Stomach (tissue), 9 donors: ENCODE data around the gene UBR1. TPM values are rescaled to one million over a fixed set of nuclear protein-coding genes. Genes with fewer than 3 reads are reported as not detected.

Experiments used
- DNase-seq, 2 donors: peaks; one replicate each; pipeline versions ENCODE4 v3.0.0 to v3.0.0-alpha.2; 2013 to 2019
- H3K27ac ChIP-seq, 5 donors: fragments of 200-600 bp in 4 of 5; sonication (generic) in 4 of 5; one replicate each; pipeline ENCODE4 v1.5.1; 2013 to 2019; ENCODE audit warnings: mild to moderate bottlenecking in 1 of 5, moderate library complexity in 1 of 5
- H3K27me3 ChIP-seq, 3 donors: fragments of 200-600 bp; sonication (generic); one replicate each; pipeline ENCODE4 v1.5.1; 2017 to 2019; ENCODE audit warnings: mixed run types in 1 of 3
- H3K36me3 ChIP-seq, 4 donors: fragments of 200-600 bp; sonication (generic); 1 replicate in 3 of 4; 2 replicates in 1 of 4; pipeline ENCODE4 v1.5.1; 2016 to 2019
- H3K4me1 ChIP-seq, 4 donors: fragments of 200-600 bp; sonication (generic); one replicate each; pipeline ENCODE4 v1.5.1; 2016 to 2019
- H3K4me3 ChIP-seq, 4 donors: fragments of 200-600 bp; sonication (generic) in 3 of 4; one replicate each; pipeline ENCODE4 v1.5.1; 2016 to 2019; ENCODE audit warnings: mild to moderate bottlenecking in 1 of 4
- H3K9me3 ChIP-seq, 4 donors: fragments of 200-600 bp; sonication (generic); one replicate each; pipeline ENCODE4 v1.5.1; 2016 to 2019
- CTCF ChIP-seq, 7 experiments: fragments of 450-650 bp in 4 of 7; fragments of 200-600 bp in 3 of 7; sonication (generic) in 3 of 7; IDR thresholded peaks; one replicate each; pipeline ENCODE4 v1.5.1; 2016 to 2019; ENCODE audit warnings: antibody characterized with exemption in 7 of 7, control low read depth in 2 of 7, mild to moderate bottlenecking in 1 of 7
- EP300 ChIP-seq: sonication (generic); formaldehyde crosslinking; IDR thresholded peaks from one replicate; pipeline ENCODE4 v1.6.1; 2017; ENCODE audit warnings: antibody characterized with exemption
- POLR2A ChIP-seq, 4 donors: fragments of 450-650 bp; IDR thresholded peaks; one replicate each; pipeline ENCODE4 v1.6.1; 2016; ENCODE audit warnings: antibody characterized with exemption in 4 of 4, control low read depth in 2 of 4, mild to moderate bottlenecking in 1 of 4, moderate library complexity in 1 of 4
- POLR2AphosphoS5 ChIP-seq, 3 donors: sonication (generic); formaldehyde crosslinking; IDR thresholded peaks; one replicate each; pipeline ENCODE4 v1.6.1; 2016; ENCODE audit warnings: antibody characterized with exemption in 3 of 3
- WGBS, 5 donors: extraction: QIAGEN DNeasy Blood & Tissue Kit in 3 of 5; methylation state at CpG; one replicate each; pipeline versions ENCODE4 v1.1.5 to v1.1.7; 2013 to 2018; 5-methylcytosine and 5-hydroxymethylcytosine counted together
- intact Hi-C: fragments of 100-400 bp; cut with DNase I; formaldehyde crosslinking; loops from one replicate; pipeline ENCODE4 v1.15.1; 2023; ENCODE audit warnings: low total_unique reads
- polyA plus RNA-seq, 3 donors: library from polyadenylated mRNA; stranded (reverse); fragments of 200-250 nt; gene quantifications; one replicate each; pipeline ENCODE4 v1.2.3, GENCODE V29; 2013
- total RNA-seq, 5 donors: library from RNA; depleted of rRNA; stranded (reverse); fragments of >200 nt; gene quantifications; one replicate each; pipeline versions ENCODE4 v1.1.0 to v1.2.3, GENCODE V29; 2014 to 2016
- donor health status: healthy with polysubstance abuse.
- donor health status: Bipolar disorder and iron deficiency.
- donor health status: healthy.

Gene UBR1
- total and polyA plus RNA-seq, 8 donors = 3.1 to 124 (median 12.3) TPM

GRCh38 chr15:43082509-43082908, 23.3 kb downstream of the UBR1 start:
- H3K36me3 ChIP-seq = peaks cover 3 to 68% (median 65%) of the 10 kb centered on the region in 4 donors
- WGBS, 5 donors = 90 to 98% (median 96%) methylated on average over 1 of the region's 1 CpG
- H3K27ac ChIP-seq = no peak overlapping the region
- no peaks in the 10 kb centered on the region for H3K9me3 ChIP-seq
- peaks cover 0 to 21% (median 4%) of the 10 kb centered on the region in 4 donors for H3K4me1 ChIP-seq
- no peak for DNase-seq
- no peaks in the 10 kb centered on the region for H3K27me3 ChIP-seq
- H3K4me3 ChIP-seq = no peak overlapping the region
- TF ChIP-seq POLR2AphosphoS5 (IDR thresholded peaks at IDR 0.05) (no peak), CTCF (IDR thresholded peaks at IDR 0.05) (no peak), EP300 (no peak), POLR2A (IDR thresholded peaks at IDR 0.05) (no peak)
- intact Hi-C loops = no loop called here

GRCh38 chr15:43081283-43081682, 24.6 kb downstream of the UBR1 start:
- TF ChIP-seq EP300 = no peak
- no peak for TF ChIP-seq POLR2AphosphoS5 (IDR thresholded peaks at IDR 0.05)
- no peak for TF ChIP-seq CTCF (IDR thresholded peaks at IDR 0.05)
- TF ChIP-seq POLR2A (IDR thresholded peaks at IDR 0.05) = no peak
- Histone ChIP-seq H3K27ac (no peak overlapping the region), H3K4me3 (no peak overlapping the region), H3K27me3 (no peaks in the 10 kb centered on the region), H3K36me3 (peaks cover 3 to 65% (median 64%) of the 10 kb centered on the region in 4 donors), H3K9me3 (no peaks in the 10 kb centered on the region), H3K4me1 (peaks cover 0 to 16% (median 4%) of the 10 kb centered on the region in 4 donors)
- no peak for DNase-seq
- WGBS, 5 donors = 95 to 100% (median 99%) methylated on average over 7 of the region's 7 CpGs
- intact Hi-C loops = no loop called here

GRCh38 chr15:43071451-43071850, 34.4 kb downstream of the UBR1 start:
- TF ChIP-seq CTCF (IDR thresholded peaks at IDR 0.05) (no peak), EP300 (no peak)
- H3K4me3 ChIP-seq = no peak overlapping the region
- H3K27me3 ChIP-seq = no peaks in the 10 kb centered on the region
- DNase-seq = no peak
- no peaks in the 10 kb centered on the region for H3K9me3 ChIP-seq
- H3K36me3 ChIP-seq = peaks cover 23 to 89% (median 83%) of the 10 kb centered on the region in 4 donors
- intact Hi-C loops = no loop called here
- WGBS, 5 donors = 84 to 91% (median 89%) methylated on average over 2 of the region's 2 CpGs
- no peak overlapping the region for H3K27ac ChIP-seq
- no peaks in the 10 kb centered on the region for H3K4me1 ChIP-seq

GRCh38 chr15:43070893-43071292, 34.9 kb downstream of the UBR1 start:
- H3K4me3 ChIP-seq = no peak overlapping the region
- no peaks in the 10 kb centered on the region for H3K4me1 ChIP-seq
- no peaks in the 10 kb centered on the region for H3K27me3 ChIP-seq
- no peak for DNase-seq
- 91 to 95% (median 92%) methylated on average over 6 of the region's 6 CpGs for WGBS, 5 donors
- no peak for TF ChIP-seq EP300
- no peak for TF ChIP-seq POLR2AphosphoS5 (IDR thresholded peaks at IDR 0.05)
- no peak for TF ChIP-seq POLR2A (IDR thresholded peaks at IDR 0.05)
- TF ChIP-seq CTCF (IDR thresholded peaks at IDR 0.05) = no peak
- H3K9me3 ChIP-seq = no peaks in the 10 kb centered on the region
- no peak overlapping the region for H3K27ac ChIP-seq
- intact Hi-C loops = no loop called here
- H3K36me3 ChIP-seq = peaks cover 23 to 95% (median 88%) of the 10 kb centered on the region in 4 donors
